A673 (cell line): Measurements from ENCODE around the gene PICALM. TPM values are rescaled to one million over a fixed set of nuclear protein-coding genes. Genes with fewer than 3 reads are reported as not detected.

Source experiments
- BruUV-seq: library from RNA; stranded (reverse); fragments of 400-500 nt; replicated peaks from 2 replicates; lab custom pipeline; 2021; lab: Mats Ljungman, UMichigan
- CTCF ChIA-PET: fragments of 300-600 bp; sonication (Branson Sonifier 250); formaldehyde crosslinking; loops from one replicate; lab custom pipeline; 2022; ENCODE audit warnings: antibody characterized with exemption; lab: Charles Lee
- POLR2A ChIA-PET: fragments of 300-600 bp; sonication (Branson Sonifier 250); formaldehyde crosslinking; loops from one replicate; lab custom pipeline; 2022; ENCODE audit warnings: antibody characterized with exemption; ENCODE audit not compliant: low non-redundant PET; lab: Charles Lee
- DNase-seq: peaks from one replicate; pipeline ENCODE4 v3.0.0-alpha.2; 2015; ENCODE audit warnings: low spot score
- H3K27ac ChIP-seq: fragments of 200-600 bp; sonication (generic); 2 replicates; pipeline ENCODE4 v1.5.1; 2016; ENCODE audit warnings: mixed run types, low read depth, mild to moderate bottlenecking, mixed read lengths, antibody characterized with exemption, low read length; ENCODE audit not compliant: poor library complexity, severe bottlenecking
- H3K27me3 ChIP-seq: fragments of 200-600 bp; sonication (generic); replicated peaks from 2 replicates; pipeline ENCODE4 v1.6.1; 2017; ENCODE audit warnings: mixed run types, low read depth, mild to moderate bottlenecking, mixed read lengths, antibody characterized with exemption, low read length; ENCODE audit not compliant: insufficient read depth, poor library complexity
- H3K36me3 ChIP-seq: fragments of 200-600 bp; sonication (generic); 2 replicates; pipeline ENCODE4 v1.6.1; 2016; ENCODE audit warnings: mixed run types, mild to moderate bottlenecking, mixed read lengths, antibody characterized with exemption, low read length; ENCODE audit not compliant: insufficient read depth, poor library complexity, severe bottlenecking
- H3K4me1 ChIP-seq: fragments of 200-600 bp; sonication (generic); 2 replicates; pipeline ENCODE4 v1.6.1; 2017; ENCODE audit warnings: mixed run types, mild to moderate bottlenecking, mixed read lengths, antibody characterized with exemption, low read length; ENCODE audit not compliant: insufficient read depth, poor library complexity, severe bottlenecking
- H3K4me3 ChIP-seq: fragments of 200-600 bp; sonication (generic); 2 replicates; pipeline ENCODE4 v1.5.1; 2016; ENCODE audit warnings: low read depth, mixed run types, mild to moderate bottlenecking, mixed read lengths, low read length; ENCODE audit not compliant: poor library complexity, severe bottlenecking
- H3K9me3 ChIP-seq: fragments of 200-600 bp; sonication (generic); 2 replicates; pipeline ENCODE4 v1.6.1; 2016; ENCODE audit warnings: mixed run types, low read depth, mild to moderate bottlenecking, mixed read lengths, antibody characterized with exemption, low read length; ENCODE audit not compliant: poor library complexity, severe bottlenecking
- CTCF ChIP-seq: fragments of 300-800, 200-600 bp; sonication (generic); conservative IDR thresholded peaks from 2 replicates; pipeline ENCODE4 v1.5.1; 2017; ENCODE audit warnings: low read depth, mild to moderate bottlenecking, antibody characterized with exemption, low read length, moderate library complexity, mixed read lengths
- EZH2 ChIP-seq: fragments of 200-600 bp; sonication (generic); IDR thresholded peaks from 2 replicates; pipeline ENCODE4 v1.6.1; 2017; ENCODE audit warnings: borderline replicate concordance, low read depth, mild to moderate bottlenecking, mixed read lengths, antibody characterized with exemption, low read length; ENCODE audit not compliant: poor library complexity, severe bottlenecking
- intact Hi-C: fragments of 100-400 bp; cut with micrococcal nuclease; formaldehyde crosslinking; loops from one replicate; pipeline ENCODE4 v1.10.0; 2022; ENCODE audit not compliant: unreplicated experiment
- total RNA-seq: library from RNA; stranded (reverse); gene quantifications from 2 replicates; pipeline ENCODE4 v1.2.3, GENCODE V29; 2021

The PICALM gene
- total RNA-seq, 1 experiment from 2014 or later = 174 TPM

GRCh38 chr11:86117001-86117711, 48.3 kb upstream of the PICALM start:
- Histone ChIP-seq H3K9me3 (no peaks in the 10 kb centered on the region), H3K4me1 (no peaks in the 10 kb centered on the region), H3K36me3 (no peaks in the 10 kb centered on the region), H3K27ac (no peak overlapping the region), H3K27me3 (no peaks in the 10 kb centered on the region), H3K4me3 (no peak overlapping the region)
- ChIA-PET POLR2A (no interaction called here), CTCF (no interaction called here)
- intact Hi-C loops = no loop called here
- no peak for TF ChIP-seq CTCF
- BruUV-seq = no TSS peak
- DNase-seq = no peak

GRCh38 chr11:86116386-86116726, 47.5 kb upstream of the PICALM start:
- ChIA-PET CTCF (interaction anchor here (0.5 kb wide), 1 partner anchor 16 kb away, joined by 5 read pairs; no protein-coding TSS in a partner anchor), POLR2A (interaction anchor here (0.6 kb wide), 1 partner anchor 18 kb away, joined by 13 read pairs; no protein-coding TSS in a partner anchor)
- no peak for TF ChIP-seq EZH2
- no peak for TF ChIP-seq CTCF
- no peaks in the 10 kb centered on the region for H3K27me3 ChIP-seq
- no peaks in the 10 kb centered on the region for H3K4me1 ChIP-seq
- BruUV-seq = no TSS peak
- no peaks in the 10 kb centered on the region for H3K9me3 ChIP-seq
- no peak overlapping the region for H3K4me3 ChIP-seq
- intact Hi-C loops = no loop called here
- no peaks in the 10 kb centered on the region for H3K36me3 ChIP-seq
- no peak for DNase-seq
- H3K27ac ChIP-seq = no peak overlapping the region

- ChIA-PET CTCF (interaction anchor here (0.5 kb wide), 1 partner anchor 15 kb away, joined by 5 read pairs; no protein-coding TSS in a partner anchor), POLR2A (interaction anchor here (0.6 kb wide), 1 partner anchor 17 kb away, joined by 13 read pairs; no protein-coding TSS in a partner anchor)
- H3K4me3 ChIP-seq = no peak overlapping the region
- TF ChIP-seq CTCF (no peak), EZH2 (no peak)
- no peak overlapping the region for H3K27ac ChIP-seq
- BruUV-seq = no TSS peak
- no peaks in the 10 kb centered on the region for H3K27me3 ChIP-seq
- H3K36me3 ChIP-seq = no peaks in the 10 kb centered on the region
- H3K4me1 ChIP-seq = no peaks in the 10 kb centered on the region
- DNase-seq = no peak
- H3K9me3 ChIP-seq = no peaks in the 10 kb centered on the region
- intact Hi-C loops = no loop called here
Observed at GRCh38 chr11:86115542-86116385, 46.9 kb upstream of the PICALM start.
